Uterus (tissue), 4 donors: ENCODE results near the gene FOXM1. TPM values are rescaled to one million over a fixed set of nuclear protein-coding genes. Genes with fewer than 3 reads are reported as not detected.

Experiments
- DNase-seq, 2 donors: peaks; one replicate each; pipeline ENCODE4 v3.0.0-alpha.2; 2019 to 2020
- H3K27ac ChIP-seq, 2 donors: fragments of 200-600 bp; sonication (generic); 1 replicate in 1 of 2; 2 replicates in 1 of 2; pipeline ENCODE4 v1.5.1; 2016 to 2018
- H3K27me3 ChIP-seq, 2 donors: fragments of 200-600 bp; sonication (generic); one replicate each; pipeline ENCODE4 v1.5.1; 2018 to 2019; ENCODE audit warnings: control low read depth in 1 of 2
- H3K36me3 ChIP-seq, 2 donors: fragments of 200-600 bp; sonication (generic); one replicate each; pipeline ENCODE4 v1.5.1; 2019; ENCODE audit warnings: control low read depth in 1 of 2
- H3K4me1 ChIP-seq, 2 donors: fragments of 200-600 bp; sonication (generic); one replicate each; pipeline ENCODE4 v1.5.1; 2018 to 2019; ENCODE audit warnings: control low read depth in 1 of 2
- H3K4me3 ChIP-seq, 2 donors: fragments of 200-600 bp; sonication (generic); 1 replicate in 1 of 2; 2 replicates in 1 of 2; pipeline ENCODE4 v1.5.1; 2018 to 2019; ENCODE audit warnings: mild to moderate bottlenecking in 1 of 2
- H3K9me3 ChIP-seq, 2 donors: fragments of 200-600 bp; sonication (generic); one replicate each; pipeline ENCODE4 v1.5.1; 2019; ENCODE audit warnings: control low read depth in 1 of 2
- CTCF ChIP-seq, 4 experiments: fragments of 200-600 bp in 2 of 4; fragments of 450-650 bp in 2 of 4; sonication (generic) in 2 of 4; IDR thresholded peaks; one replicate each; pipeline ENCODE4 v1.5.1; 2016 to 2019; ENCODE audit warnings: antibody characterized with exemption in 4 of 4, mild to moderate bottlenecking in 2 of 4, moderate library complexity in 1 of 4
- POLR2A ChIP-seq, 2 donors: fragments of 450-650 bp; IDR thresholded peaks; one replicate each; pipeline ENCODE4 v1.6.1; 2016; ENCODE audit warnings: antibody characterized with exemption in 2 of 2, mild to moderate bottlenecking in 1 of 2, moderate library complexity in 1 of 2
- intact Hi-C: fragments of 100-400 bp; cut with DNase I; formaldehyde crosslinking; loops from one replicate; pipeline ENCODE4 v1.15.1; 2023; ENCODE audit warnings: low total_unique reads
- total RNA-seq, 4 donors: library from RNA; depleted of rRNA in 3 of 4; stranded (reverse); fragments of >200 nt in 3 of 4; gene quantifications; one replicate each; pipeline versions ENCODE4 v1.1.0 to v1.2.4, GENCODE V29; 2014 to 2023
- donor health status: DM: yes; HTN: yes; CAD: no.

FOXM1 gene
- total RNA-seq, 4 donors from 2014 or later: 9.6 TPM; not detected in 3

GRCh38 chr12:2824541-2824940 is 52.4 kb downstream of the FOXM1 start:
- no peak overlapping the region for H3K27ac ChIP-seq
- DNase-seq: no peak
- intact Hi-C loops: no loop called here
- H3K4me1 ChIP-seq: no peaks in the 10 kb centered on the region
- no peak overlapping the region for H3K4me3 ChIP-seq
- TF ChIP-seq CTCF (IDR thresholded peaks at IDR 0.05) (no peak), POLR2A (IDR thresholded peaks at IDR 0.05) (no peak)
- no peaks in the 10 kb centered on the region for H3K9me3 ChIP-seq
- no peaks in the 10 kb centered on the region for H3K27me3 ChIP-seq
- no peaks in the 10 kb centered on the region for H3K36me3 ChIP-seq

GRCh38 chr12:2823483-2823882 is 53.5 kb downstream of the FOXM1 start:
- intact Hi-C loops: no loop called here

GRCh38 chr12:2820432-2820831 is 56.5 kb downstream of the FOXM1 start:
- Histone ChIP-seq H3K4me1 (no peaks in the 10 kb centered on the region), H3K27me3 (no peaks in the 10 kb centered on the region), H3K27ac (no peak overlapping the region), H3K36me3 (no peaks in the 10 kb centered on the region), H3K4me3 (no peak overlapping the region), H3K9me3 (no peaks in the 10 kb centered on the region)
- intact Hi-C loops: no loop called here
- TF ChIP-seq CTCF (IDR thresholded peaks at IDR 0.05) (no peak), POLR2A (IDR thresholded peaks at IDR 0.05) (no peak)
- DNase-seq: no peak

More at GRCh38 chr12:2823483-2823882, 53.5 kb downstream of the FOXM1 start:
- no peak for TF ChIP-seq CTCF (IDR thresholded peaks at IDR 0.05)
- no peak for TF ChIP-seq POLR2A (IDR thresholded peaks at IDR 0.05)
- no peak overlapping the region for H3K4me3 ChIP-seq
- no peaks in the 10 kb centered on the region for H3K4me1 ChIP-seq
- no peaks in the 10 kb centered on the region for H3K27me3 ChIP-seq
- H3K27ac ChIP-seq: no peak overlapping the region
- DNase-seq: no peak
- H3K9me3 ChIP-seq: no peaks in the 10 kb centered on the region
- H3K36me3 ChIP-seq: no peaks in the 10 kb centered on the region

GRCh38 chr12:2819810-2820209 is 57.2 kb downstream of the FOXM1 start:
- DNase-seq: no peak
- no peak for TF ChIP-seq CTCF (IDR thresholded peaks at IDR 0.05)
- TF ChIP-seq POLR2A (IDR thresholded peaks at IDR 0.05): no peak
- Histone ChIP-seq H3K27me3 (no peaks in the 10 kb centered on the region), H3K9me3 (no peaks in the 10 kb centered on the region), H3K27ac (no peak overlapping the region), H3K36me3 (no peaks in the 10 kb centered on the region), H3K4me3 (no peak overlapping the region), H3K4me1 (no peaks in the 10 kb centered on the region)
- intact Hi-C loops: no loop called here

- TF ChIP-seq POLR2A (IDR thresholded peaks at IDR 0.05) (no peak), CTCF (IDR thresholded peaks at IDR 0.05) (peak; percentile 33 to 56 (median 51))
- no peak for DNase-seq
- no peaks in the 10 kb centered on the region for H3K27me3 ChIP-seq
- no peaks in the 10 kb centered on the region for H3K36me3 ChIP-seq
- H3K4me3 ChIP-seq: peak overlapping the region; percentile 69 to 79
- peak overlapping the region; percentile 85 to 92 for H3K27ac ChIP-seq
- intact Hi-C loops: no loop called here
- H3K4me1 ChIP-seq: peaks cover 5 to 12% of the 10 kb centered on the region in 2 donors
- no peaks in the 10 kb centered on the region for H3K9me3 ChIP-seq
Observed at GRCh38 chr12:2813214-2814185, 63.5 kb downstream of the FOXM1 start.
